D721Med (cell line): Measurements from ENCODE around the gene LDLRAP1.
"Not testable (repeated sequence)": the region's sequence is repeated elsewhere in the genome, so short reads cannot be mapped to it uniquely, and the experiment has no call there.

Experiments used
- DNase-seq: peaks from one replicate; pipeline ENCODE4 v3.0.0; 2011; ENCODE audit warnings: low spot score; ENCODE audit not compliant: insufficient read length
- FAIRE-seq: peaks from 2 replicates; lab custom pipeline; 2011; peaks lifted over from hg19 to GRCh38; lab: Jason Lieb, UNC
- CTCF ChIP-seq: IDR thresholded peaks from 2 replicates; pipeline ENCODE4 v1.5.1; 2012; ENCODE audit warnings: mild to moderate bottlenecking, control low read depth; ENCODE audit not compliant: insufficient read depth; ENCODE audit errors: missing control alignments

LDLRAP1 gene

GRCh38 chr1:25504706-25505595 lies 38.5 kb upstream of the LDLRAP1 start:
- DNase-seq (no peak), FAIRE-seq (no peak)
- no peak for TF ChIP-seq CTCF

- DNase-seq (no peak), FAIRE-seq (no peak)
- no peak for TF ChIP-seq CTCF
Observed at GRCh38 chr1:25505656-25506385, 37.6 kb upstream of the LDLRAP1 start.

- FAIRE-seq, DNase-seq: not testable (repeated sequence)
Observed at GRCh38 chr1:25506566-25507463, 36.6 kb upstream of the LDLRAP1 start.

- FAIRE-seq (no peak), DNase-seq (no peak)
Observed at GRCh38 chr1:25513666-25514065, 29.7 kb upstream of the LDLRAP1 start.

GRCh38 chr1:25515033-25515432 lies 28.4 kb upstream of the LDLRAP1 start:
- TF ChIP-seq CTCF = no peak
- FAIRE-seq (no peak), DNase-seq (no peak)

More at GRCh38 chr1:25513666-25514065, 29.7 kb upstream of the LDLRAP1 start:
- no peak for TF ChIP-seq CTCF

GRCh38 chr1:25516686-25517085 lies 26.7 kb upstream of the LDLRAP1 start:
- no peak for TF ChIP-seq CTCF
- DNase-seq (no peak), FAIRE-seq (no peak)
